ENCODE results near the gene FHOD3.

DNA sequence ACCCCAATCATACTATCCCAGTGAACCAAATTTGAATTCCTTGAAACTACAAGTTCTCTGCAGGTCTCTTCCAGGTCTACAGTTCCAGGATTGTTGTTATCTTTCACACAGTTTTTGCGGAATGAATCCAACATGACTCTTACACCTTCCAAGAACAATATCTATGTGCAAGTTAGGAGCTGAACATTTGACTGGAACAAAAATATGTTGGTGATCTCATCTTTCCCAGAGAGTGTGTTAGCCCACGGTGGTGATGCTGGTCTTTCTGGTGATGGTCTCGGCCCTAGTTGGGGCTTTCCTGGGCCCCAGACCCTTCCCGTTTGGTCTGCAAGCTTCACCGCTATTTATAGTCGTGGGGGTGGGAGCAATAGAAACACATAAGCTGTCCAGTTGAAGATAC is 357.6 kb downstream of the FHOD3 start:
- no peak for TF ChIP-seq POLR2A (IDR thresholded peaks at IDR 0.05)
- TF ChIP-seq, protein P1, sequence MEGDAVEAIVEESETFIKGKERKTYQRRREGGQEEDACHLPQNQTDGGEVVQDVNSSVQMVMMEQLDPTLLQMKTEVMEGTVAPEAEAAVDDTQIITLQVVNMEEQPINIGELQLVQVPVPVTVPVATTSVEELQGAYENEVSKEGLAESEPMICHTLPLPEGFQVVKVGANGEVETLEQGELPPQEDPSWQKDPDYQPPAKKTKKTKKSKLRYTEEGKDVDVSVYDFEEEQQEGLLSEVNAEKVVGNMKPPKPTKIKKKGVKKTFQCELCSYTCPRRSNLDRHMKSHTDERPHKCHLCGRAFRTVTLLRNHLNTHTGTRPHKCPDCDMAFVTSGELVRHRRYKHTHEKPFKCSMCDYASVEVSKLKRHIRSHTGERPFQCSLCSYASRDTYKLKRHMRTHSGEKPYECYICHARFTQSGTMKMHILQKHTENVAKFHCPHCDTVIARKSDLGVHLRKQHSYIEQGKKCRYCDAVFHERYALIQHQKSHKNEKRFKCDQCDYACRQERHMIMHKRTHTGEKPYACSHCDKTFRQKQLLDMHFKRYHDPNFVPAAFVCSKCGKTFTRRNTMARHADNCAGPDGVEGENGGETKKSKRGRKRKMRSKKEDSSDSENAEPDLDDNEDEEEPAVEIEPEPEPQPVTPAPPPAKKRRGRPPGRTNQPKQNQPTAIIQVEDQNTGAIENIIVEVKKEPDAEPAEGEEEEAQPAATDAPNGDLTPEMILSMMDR (IDR thresholded peaks at IDR 0.05): no peak
- TF ChIP-seq EP300 (IDR thresholded peaks at IDR 0.05): no peak
